A549 (cell line): ENCODE measurements around the gene ANGEL2. TPM values are rescaled to one million over a fixed set of nuclear protein-coding genes. Genes with fewer than 3 reads are reported as not detected.
"Not testable (repeated sequence)": the region's sequence is repeated elsewhere in the genome, so short reads cannot be mapped to it uniquely, and the experiment has no call there.

Experiments
- ATAC-seq, 2 experiments: fragments of 200-7000 bp in 1 of 2; fragments of >200 bp in 1 of 2; cut with Nextera tagmentation in 1 of 2; cut with Tn5 transposase in 1 of 2; 3 replicates each; pipeline versions ENCODE4 v1.8.0 to v1.9.1; 2018 to 2020; ENCODE audit warnings: mild to moderate bottlenecking in 1 of 2, moderate library complexity in 1 of 2
- CTCF ChIA-PET: fragments of 300-600 bp; sonication (Branson Sonifier 250); formaldehyde crosslinking; extraction: SDS; loops from one replicate; lab custom pipeline; 2021; ENCODE audit warnings: antibody characterized with exemption, inconsistent platforms; lab: Yijun Ruan, JAX
- POLR2A ChIA-PET: fragments of 350-600 bp; formaldehyde crosslinking; extraction: SDS; loops from one replicate; lab custom pipeline; 2021; ENCODE audit warnings: antibody characterized with exemption, inconsistent platforms; lab: Yijun Ruan, JAX
- DNase-seq, 2 experiments: peaks; one replicate each; pipeline versions ENCODE4 v3.0.0 to v3.0.0-alpha.2; 2011 to 2016; ENCODE audit warnings: low read depth in 1 of 2, low spot score in 1 of 2
- FAIRE-seq: peaks from 2 replicates; lab custom pipeline; 2011; peaks lifted over from hg19 to GRCh38; lab: Jason Lieb, UNC
- H3K27ac ChIP-seq, 2 experiments: fragments of >200 bp; sonication (Bioruptor Twin); formaldehyde crosslinking; 3 replicates each; pipeline ENCODE4 v1.5.1; 2016 to 2017
- H3K4me1 ChIP-seq: fragments of >200 bp; sonication (Bioruptor Twin); formaldehyde crosslinking; 3 replicates; pipeline ENCODE4 v1.6.1; 2016
- H3K4me2 ChIP-seq: fragments of >200 bp; sonication (Bioruptor Twin); formaldehyde crosslinking; 3 replicates; pipeline ENCODE4 v1.6.1; 2016
- H3K4me3 ChIP-seq: fragments of >200 bp; sonication (Bioruptor Twin); formaldehyde crosslinking; 3 replicates; pipeline ENCODE4 v1.5.1; 2016
- H3K9me3 ChIP-seq: fragments of >200 bp; sonication (Bioruptor Twin); formaldehyde crosslinking; 3 replicates; pipeline ENCODE4 v1.6.1; 2016
- ATOH8 ChIP-seq: fragments of 250-450 bp; sonication (Bioruptor Pico); IDR thresholded peaks from 2 replicates; pipeline ENCODE4 v1.5.0; 2020; ENCODE audit warnings: low read depth, mild to moderate bottlenecking, moderate library complexity
- BCL3 ChIP-seq: fragments of >200 bp; sonication (Bioruptor Twin); formaldehyde crosslinking; IDR thresholded peaks from 3 replicates; pipeline ENCODE4 v1.6.1; 2016
- EHF ChIP-seq: fragments of 250-450 bp; sonication (Bioruptor Pico); IDR thresholded peaks from 2 replicates; pipeline ENCODE4 v1.5.0; 2020; ENCODE audit warnings: mild to moderate bottlenecking
- FOSB ChIP-seq: fragments of 250-450 bp; sonication (Bioruptor Pico); IDR thresholded peaks from 2 replicates; pipeline ENCODE4 v1.5.0; 2020; ENCODE audit warnings: mild to moderate bottlenecking, moderate library complexity
- FOSL2 ChIP-seq, 2 experiments: fragments of 450-650 bp in 1 of 2; fragments of >200 bp in 1 of 2; sonication (Bioruptor Twin) in 1 of 2; formaldehyde crosslinking; IDR thresholded peaks; 2 replicates each; pipeline versions ENCODE4 v1.5.0 to v1.6.1; 2016 to 2020; ENCODE audit warnings: mild to moderate bottlenecking in 1 of 2, moderate library complexity in 1 of 2
- FOXS1 ChIP-seq: fragments of 250-450 bp; sonication (Bioruptor Pico); IDR thresholded peaks from 2 replicates; pipeline ENCODE4 v1.5.0; 2020; ENCODE audit warnings: mild to moderate bottlenecking, moderate library complexity
- HMGXB4 ChIP-seq: fragments of 250-450 bp; sonication (Bioruptor Pico); IDR thresholded peaks from 2 replicates; pipeline ENCODE4 v1.5.0; 2021; ENCODE audit warnings: mild to moderate bottlenecking, moderate library complexity, borderline replicate concordance
- HOXA7 ChIP-seq: fragments of 250-450 bp; sonication (Bioruptor Pico); IDR thresholded peaks from 2 replicates; pipeline ENCODE4 v1.5.0; 2020; ENCODE audit warnings: mild to moderate bottlenecking, moderate library complexity
- HOXB5 ChIP-seq: fragments of 250-450 bp; sonication (Bioruptor Pico); IDR thresholded peaks from 2 replicates; pipeline ENCODE4 v1.5.0; 2020; ENCODE audit warnings: mild to moderate bottlenecking, moderate library complexity
- JUNB ChIP-seq: fragments of >200 bp; sonication (Bioruptor Twin); formaldehyde crosslinking; IDR thresholded peaks from 2 replicates; pipeline ENCODE4 v1.6.1; 2016
- MYC ChIP-seq: IDR thresholded peaks from 2 replicates; pipeline ENCODE4 v1.6.1; 2012; ENCODE audit warnings: mild to moderate bottlenecking, inconsistent platforms, low read length, improper control_type of control experiment, borderline replicate concordance
- NR3C1 ChIP-seq: fragments of >200 bp; sonication (Bioruptor Twin); formaldehyde crosslinking; IDR thresholded peaks from 3 replicates; pipeline ENCODE4 v1.6.1; 2017
- PHF8 ChIP-seq: fragments of 200-600 bp; sonication (generic); IDR thresholded peaks from 2 replicates; pipeline ENCODE4 v1.6.1; 2016; ENCODE audit warnings: low read depth, mild to moderate bottlenecking, antibody characterized with exemption, moderate library complexity, borderline replicate concordance
- POLR2A ChIP-seq: IDR thresholded peaks from 2 replicates; pipeline ENCODE4 v1.6.1; 2012; ENCODE audit warnings: mild to moderate bottlenecking, low read length
- REST ChIP-seq: fragments of 200-600 bp; sonication (generic); IDR thresholded peaks from 2 replicates; pipeline ENCODE4 v1.6.1; 2016; ENCODE audit warnings: antibody characterized with exemption, mild to moderate bottlenecking, moderate library complexity
- RFX5 ChIP-seq: fragments of 450-650 bp; IDR thresholded peaks from 2 replicates; pipeline ENCODE4 v1.7.1; 2014; ENCODE audit warnings: antibody characterized with exemption, mild to moderate bottlenecking, moderate library complexity
- SREBF2 ChIP-seq: fragments of 450-650 bp; IDR thresholded peaks from 2 replicates; pipeline ENCODE4 v1.6.1; 2014; ENCODE audit warnings: mild to moderate bottlenecking, moderate library complexity
- TP53 ChIP-seq: fragments of 250-450 bp; sonication (Bioruptor Pico); IDR thresholded peaks from 2 replicates; pipeline ENCODE4 v1.5.0; 2021; ENCODE audit warnings: mild to moderate bottlenecking, moderate library complexity
- ZFP36 ChIP-seq: fragments of 450-650 bp; IDR thresholded peaks from 2 replicates; pipeline ENCODE4 v1.6.1; 2014; ENCODE audit warnings: borderline replicate concordance; ENCODE audit not compliant: partially characterized antibody
- WGBS: methylation state at CpG from one replicate; pipeline ENCODE4 v1.1.6; 2017; ENCODE audit errors: missing lambda C conversion rate; 5-methylcytosine and 5-hydroxymethylcytosine counted together
- polyA plus RNA-seq, 4 experiments: library from polyadenylated mRNA; depleted of rRNA in 3 of 4; stranded (reverse); fragments of >200 nt; fragmentation: RNase III in 1 of 4; extraction: RNeasy Plus Mini Kit Qiagen cat#74134 plus additional on column Dnase treatment in 1 of 4; gene quantifications; 2 replicates in 3 of 4; 3 replicates in 1 of 4; pipeline ENCODE4 v1.2.3, GENCODE V29; 2011 to 2017
- TF ChIP-seq, protein P1 (sequence below): IDR thresholded peaks from 2 replicates; pipeline ENCODE4 v1.6.1; 2012; ENCODE audit warnings: low read depth, borderline replicate concordance
- TF ChIP-seq, protein P2 (sequence below): fragments of 150-350 bp; IDR thresholded peaks from 2 replicates; pipeline ENCODE4 v1.6.1; 2014; ENCODE audit warnings: low read depth, mild to moderate bottlenecking, low read length
- TF ChIP-seq, protein P3 (sequence below): fragments of 450-650 bp; IDR thresholded peaks from 2 replicates; pipeline ENCODE4 v1.6.1; 2014; ENCODE audit warnings: antibody characterized with exemption

The ANGEL2 gene
- polyA plus RNA-seq, 2 of the 4 experiments (the other 2 are of a cell fraction) = 20.4 to 38.9 TPM

GRCh38 chr1:213049232-213049631 lies 33.6 kb upstream of the ANGEL2 start (continued):
- TF ChIP-seq REST = no peak
- no peak for TF ChIP-seq ZFP36
- TF ChIP-seq JUNB = no peak
- TF ChIP-seq MYC = no peak
- TF ChIP-seq NR3C1 = no peak
- no peak for TF ChIP-seq FOSB (CRISPR knock-in tag)
- TF ChIP-seq, protein P1, sequence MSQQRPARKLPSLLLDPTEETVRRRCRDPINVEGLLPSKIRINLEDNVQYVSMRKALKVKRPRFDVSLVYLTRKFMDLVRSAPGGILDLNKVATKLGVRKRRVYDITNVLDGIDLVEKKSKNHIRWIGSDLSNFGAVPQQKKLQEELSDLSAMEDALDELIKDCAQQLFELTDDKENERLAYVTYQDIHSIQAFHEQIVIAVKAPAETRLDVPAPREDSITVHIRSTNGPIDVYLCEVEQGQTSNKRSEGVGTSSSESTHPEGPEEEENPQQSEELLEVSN = no peak
- TF ChIP-seq HOXA7 = no peak
- TF ChIP-seq HMGXB4 (CRISPR knock-in tag) = no peak
- no peak for TF ChIP-seq HOXB5 (CRISPR knock-in tag)
- TF ChIP-seq, all 56 proteins: peak for 3

DNA sequence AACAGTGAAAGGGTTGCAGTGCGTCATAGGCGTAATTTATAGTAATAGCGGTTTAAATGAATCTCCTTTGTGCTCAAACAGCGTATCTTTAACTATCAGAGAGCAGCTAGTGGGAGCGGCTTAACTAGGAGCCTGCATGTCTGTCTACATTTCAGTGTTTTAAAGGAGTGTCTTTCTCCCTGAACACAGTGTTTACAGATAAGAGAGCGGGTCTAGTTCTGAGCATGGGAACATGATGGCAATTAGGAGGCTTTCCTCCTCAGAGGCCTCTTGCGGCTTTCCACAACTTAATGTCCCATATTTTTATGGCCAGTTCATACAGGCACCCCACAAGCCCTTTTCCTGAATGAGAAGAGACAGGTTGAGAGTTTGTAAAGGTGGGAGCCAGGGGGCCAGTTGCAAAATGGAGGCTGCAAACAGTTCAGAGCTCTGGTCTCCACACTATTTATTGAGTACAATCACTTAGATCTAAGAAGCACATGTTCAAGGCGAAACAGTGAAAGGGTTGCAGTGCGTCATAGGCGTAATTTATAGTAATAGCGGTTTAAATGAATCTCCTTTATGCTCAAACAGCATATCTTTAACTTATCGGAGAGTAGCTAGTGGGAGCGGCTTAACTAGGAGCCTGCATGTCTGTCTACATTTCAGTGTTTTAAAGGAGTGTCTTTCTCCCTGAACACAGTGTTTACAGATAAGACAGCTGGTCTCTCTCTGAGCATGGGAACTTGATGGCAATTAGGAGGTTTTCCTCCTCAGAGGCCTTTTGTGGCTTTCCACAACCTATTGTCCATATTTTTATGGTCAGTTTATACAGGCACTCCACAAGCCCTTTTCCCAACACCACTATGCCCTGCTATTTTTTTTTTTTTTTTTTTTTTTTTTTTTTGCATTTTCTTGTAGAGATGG lies 29.9 kb upstream of the ANGEL2 start:
- H3K4me3 ChIP-seq, H3K27ac ChIP-seq, FAIRE-seq, DNase-seq, H3K9me3 ChIP-seq, H3K4me2 ChIP-seq, H3K4me1 ChIP-seq, ATAC-seq, POLR2A ChIA-PET: not testable (repeated sequence)
- 94% methylated on average over 13 of the region's 13 CpGs for WGBS
- CTCF ChIA-PET = interaction anchor here (0.6 kb wide), 2 partner anchors 968 to 1647 kb away, joined by 4 read pairs; no protein-coding TSS in a partner anchor

GRCh38 chr1:213041443-213041842 lies 25.8 kb upstream of the ANGEL2 start:
- Histone ChIP-seq H3K4me3 (no peak overlapping the region), H3K9me3 (no peaks in the 10 kb centered on the region), H3K27ac (no peak overlapping the region), H3K4me1 (0 out of 3 replicates have a peak, but pooled peaks cover 3% of the 10 kb centered on the region), H3K4me2 (no peak overlapping the region)
- ChIA-PET POLR2A (interaction anchor here (2.7 kb wide), 1 partner anchor 10 kb away, joined by 7 read pairs; the partner anchor contains the start of gene RPS6KC1), CTCF (no interaction called here)
- DNase-seq = no peak
- no peak for ATAC-seq
- 64% methylated on average over 1 of the region's 1 CpG for WGBS
- no peak for FAIRE-seq
- TF ChIP-seq FOSL2 (IDR thresholded peaks at IDR 0.05) (no peak), FOSL2 (CRISPR knock-in tag; IDR thresholded peaks at IDR 0.05) (no peak), FOXS1 (CRISPR knock-in tag) (no peak), ATOH8 (CRISPR knock-in tag) (no peak), SREBF2 (no peak), TP53 (no peak), BCL3 (no peak), ZFP36 (no peak), POLR2A (no peak), PHF8 (no peak), NR3C1 (no peak), RFX5 (no peak), EHF (no peak)
- TF ChIP-seq, protein P2, sequence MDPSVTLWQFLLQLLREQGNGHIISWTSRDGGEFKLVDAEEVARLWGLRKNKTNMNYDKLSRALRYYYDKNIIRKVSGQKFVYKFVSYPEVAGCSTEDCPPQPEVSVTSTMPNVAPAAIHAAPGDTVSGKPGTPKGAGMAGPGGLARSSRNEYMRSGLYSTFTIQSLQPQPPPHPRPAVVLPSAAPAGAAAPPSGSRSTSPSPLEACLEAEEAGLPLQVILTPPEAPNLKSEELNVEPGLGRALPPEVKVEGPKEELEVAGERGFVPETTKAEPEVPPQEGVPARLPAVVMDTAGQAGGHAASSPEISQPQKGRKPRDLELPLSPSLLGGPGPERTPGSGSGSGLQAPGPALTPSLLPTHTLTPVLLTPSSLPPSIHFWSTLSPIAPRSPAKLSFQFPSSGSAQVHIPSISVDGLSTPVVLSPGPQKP = no peak
- TF ChIP-seq, protein P3, sequence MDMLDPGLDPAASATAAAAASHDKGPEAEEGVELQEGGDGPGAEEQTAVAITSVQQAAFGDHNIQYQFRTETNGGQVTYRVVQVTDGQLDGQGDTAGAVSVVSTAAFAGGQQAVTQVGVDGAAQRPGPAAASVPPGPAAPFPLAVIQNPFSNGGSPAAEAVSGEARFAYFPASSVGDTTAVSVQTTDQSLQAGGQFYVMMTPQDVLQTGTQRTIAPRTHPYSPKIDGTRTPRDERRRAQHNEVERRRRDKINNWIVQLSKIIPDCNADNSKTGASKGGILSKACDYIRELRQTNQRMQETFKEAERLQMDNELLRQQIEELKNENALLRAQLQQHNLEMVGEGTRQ = no peak
